ENCODE measurements around the gene ATAD5.

ATAD5 gene

DNA sequence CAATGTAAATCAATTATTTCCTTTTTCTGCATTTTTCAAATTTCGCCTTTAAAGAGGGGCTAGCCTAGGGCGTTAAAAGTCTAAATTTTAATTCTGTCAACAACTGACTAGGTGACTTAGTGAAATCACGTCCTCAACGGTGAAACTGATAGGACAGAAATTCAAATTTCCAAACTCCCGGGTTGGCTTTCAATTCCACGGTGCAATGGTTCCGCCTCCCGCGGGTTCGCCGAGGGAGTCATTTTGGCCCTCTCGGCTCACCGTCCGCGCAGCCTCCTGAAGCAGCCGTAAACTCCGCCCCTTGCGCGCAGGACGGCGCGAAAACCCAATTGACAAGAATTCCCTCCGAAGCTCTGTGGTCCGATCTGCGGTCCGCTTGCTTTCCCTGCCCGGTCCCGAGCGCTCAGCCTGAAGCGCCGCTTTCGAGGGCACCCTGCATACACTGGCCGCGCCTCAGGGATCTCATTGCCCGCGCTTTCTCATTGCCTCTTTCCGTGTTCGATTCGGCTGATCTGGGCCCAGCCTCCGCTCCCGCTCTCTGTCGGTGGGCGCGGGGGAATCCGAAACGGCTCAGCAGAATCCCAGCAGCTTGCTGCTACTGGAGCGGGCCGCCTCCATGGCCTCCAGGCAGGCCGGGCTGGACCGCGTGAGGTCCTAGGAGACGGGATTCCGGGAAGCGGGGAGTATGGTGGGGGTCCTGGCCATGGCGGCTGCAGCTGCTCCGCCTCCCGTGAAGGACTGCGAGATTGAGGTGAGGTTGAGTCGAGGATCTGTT lies at the start of gene ATAD5:
ATAD5 (plus strand) TSS at position 304 of the 775 bp plus-strand sequence; CDS start at position 686, 382 bp downstream.
- Histone ChIP-seq H3K4me1 (ENCODE audit: control insufficient read depth, low read depth, low read length) (peaks cover 12% of the 10 kb centered on the region), H3K9ac (ENCODE audit: low read length) (peak within 1 kb of the TSS; percentile 96), H3K9me3 (ENCODE audit: control insufficient read depth, low read depth, low read length) (no peaks in the 10 kb centered on the region), H3K36me3 (ENCODE audit: control insufficient read depth, low read depth, low read length) (peaks cover 16% of the 10 kb centered on the region), H3K27me3 (ENCODE audit: control insufficient read depth, insufficient read depth, low read length) (no peaks in the 10 kb centered on the region), H3K4me3 (ENCODE audit: low read length) (peak within 1 kb of the TSS; percentile 98), H3K27ac (ENCODE audit: low read length) (peak within 1 kb of the TSS; percentile 70)

DNA sequence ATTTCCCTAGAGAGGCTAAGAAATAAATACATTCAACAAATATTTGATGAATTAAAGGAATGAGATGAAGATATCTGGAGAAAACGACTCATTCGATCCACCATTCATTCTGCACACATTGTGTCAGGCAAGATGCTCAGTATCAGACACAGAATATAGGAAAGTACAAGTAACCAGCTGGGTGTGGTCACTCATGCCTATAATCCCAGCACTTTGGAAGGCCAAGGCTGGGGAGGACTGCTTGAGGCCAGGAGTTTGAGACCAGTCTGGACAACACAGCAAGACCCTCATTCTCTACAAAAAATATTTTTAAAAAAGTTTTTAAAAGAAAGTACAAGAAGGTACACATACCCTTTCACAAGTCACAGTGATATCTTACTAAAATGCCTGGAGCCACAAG lies 49.6 kb upstream of the ATAD5 start:
- Histone ChIP-seq H3K9me3 (ENCODE audit: control insufficient read depth, low read depth, low read length) (no peaks in the 10 kb centered on the region), H3K4me1 (ENCODE audit: control insufficient read depth, low read depth, low read length) (no peaks in the 10 kb centered on the region), H3K27me3 (ENCODE audit: control insufficient read depth, insufficient read depth, low read length) (no peaks in the 10 kb centered on the region), H3K4me3 (ENCODE audit: low read length) (no peak overlapping the region), H3K27ac (ENCODE audit: low read length) (no peak overlapping the region), H3K36me3 (ENCODE audit: control insufficient read depth, low read depth, low read length) (peaks cover 31% of the 10 kb centered on the region), H3K9ac (ENCODE audit: low read length) (no peak overlapping the region)

GRCh38 chr17:30788918-30789317 lies 42.8 kb upstream of the ATAD5 start:
- peaks cover 40% of the 10 kb centered on the region for H3K36me3 ChIP-seq (ENCODE audit: control insufficient read depth, low read depth, low read length)
- no peaks in the 10 kb centered on the region for H3K9me3 ChIP-seq (ENCODE audit: control insufficient read depth, low read depth, low read length)
- H3K9ac ChIP-seq (ENCODE audit: low read length) = no peak overlapping the region
- H3K4me1 ChIP-seq (ENCODE audit: control insufficient read depth, low read depth, low read length) = no peaks in the 10 kb centered on the region
- no peak overlapping the region for H3K4me3 ChIP-seq (ENCODE audit: low read length)
- H3K27me3 ChIP-seq (ENCODE audit: control insufficient read depth, insufficient read depth, low read length) = no peaks in the 10 kb centered on the region
- H3K27ac ChIP-seq (ENCODE audit: low read length) = no peak overlapping the region

- Histone ChIP-seq H3K27ac (ENCODE audit: low read length) (no peak overlapping the region), H3K4me3 (ENCODE audit: low read length) (no peak overlapping the region), H3K4me1 (ENCODE audit: control insufficient read depth, low read depth, low read length) (no peaks in the 10 kb centered on the region), H3K27me3 (ENCODE audit: control insufficient read depth, insufficient read depth, low read length) (no peaks in the 10 kb centered on the region), H3K9ac (ENCODE audit: low read length) (no peak overlapping the region), H3K36me3 (ENCODE audit: control insufficient read depth, low read depth, low read length) (peaks cover 35% of the 10 kb centered on the region), H3K9me3 (ENCODE audit: control insufficient read depth, low read depth, low read length) (no peaks in the 10 kb centered on the region)
Observed at GRCh38 chr17:30790279-30790678, 41.5 kb upstream of the ATAD5 start.

GRCh38 chr17:30793282-30793977 lies 38.3 kb upstream of the ATAD5 start:
- Histone ChIP-seq H3K27me3 (ENCODE audit: control insufficient read depth, insufficient read depth, low read length) (no peaks in the 10 kb centered on the region), H3K9ac (ENCODE audit: low read length) (no peak overlapping the region), H3K36me3 (ENCODE audit: control insufficient read depth, low read depth, low read length) (peaks cover 33% of the 10 kb centered on the region), H3K4me1 (ENCODE audit: control insufficient read depth, low read depth, low read length) (no peaks in the 10 kb centered on the region), H3K9me3 (ENCODE audit: control insufficient read depth, low read depth, low read length) (no peaks in the 10 kb centered on the region), H3K27ac (ENCODE audit: low read length) (no peak overlapping the region), H3K4me3 (ENCODE audit: low read length) (no peak overlapping the region)

DNA sequence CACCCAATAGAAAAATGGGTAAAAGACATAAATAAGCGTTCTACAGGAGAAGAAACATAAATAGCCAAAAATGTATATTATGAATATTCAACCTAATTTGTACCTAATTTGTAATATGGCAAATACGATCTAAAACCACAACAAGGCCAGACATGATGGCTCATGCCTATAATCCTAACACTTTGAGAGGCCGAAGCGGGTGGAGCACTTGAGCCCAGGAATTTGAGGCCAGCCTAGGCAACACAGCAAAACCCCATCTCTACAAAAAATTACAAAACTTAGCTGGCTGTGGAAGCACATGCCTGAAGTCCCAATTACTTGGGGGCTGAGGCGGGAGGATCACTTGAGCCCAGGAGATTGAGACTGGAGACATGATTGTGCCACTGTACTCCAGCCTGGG lies 37.4 kb upstream of the ATAD5 start:
- no peaks in the 10 kb centered on the region for H3K27me3 ChIP-seq (ENCODE audit: control insufficient read depth, insufficient read depth, low read length)
- no peaks in the 10 kb centered on the region for H3K9me3 ChIP-seq (ENCODE audit: control insufficient read depth, low read depth, low read length)
- H3K36me3 ChIP-seq (ENCODE audit: control insufficient read depth, low read depth, low read length) = peaks cover 33% of the 10 kb centered on the region
- H3K4me1 ChIP-seq (ENCODE audit: control insufficient read depth, low read depth, low read length) = no peaks in the 10 kb centered on the region
- H3K9ac ChIP-seq (ENCODE audit: low read length) = no peak overlapping the region
- no peak overlapping the region for H3K27ac ChIP-seq (ENCODE audit: low read length)
- no peak overlapping the region for H3K4me3 ChIP-seq (ENCODE audit: low read length)

DNA sequence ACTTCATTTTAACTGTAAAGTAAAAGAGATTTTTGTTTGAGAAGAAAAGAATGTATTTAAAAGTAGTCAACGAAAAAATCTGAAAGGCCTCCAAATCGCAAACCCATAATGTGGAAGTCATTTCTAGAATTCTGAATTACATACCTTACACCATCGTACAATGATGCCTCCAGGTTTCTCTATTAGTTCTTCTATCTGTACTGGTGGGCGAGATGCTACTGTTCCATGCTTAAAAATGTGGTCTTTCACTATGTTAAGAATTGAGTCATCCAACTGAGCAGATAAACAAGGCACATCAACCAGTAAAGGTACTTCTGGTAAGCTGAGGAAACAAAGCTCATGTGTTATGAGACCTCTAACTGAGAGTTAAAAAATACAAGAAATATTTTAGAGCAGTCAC lies 35.8 kb upstream of the ATAD5 start:
- H3K9ac ChIP-seq (ENCODE audit: low read length) = no peak overlapping the region
- no peaks in the 10 kb centered on the region for H3K4me1 ChIP-seq (ENCODE audit: control insufficient read depth, low read depth, low read length)
- no peaks in the 10 kb centered on the region for H3K9me3 ChIP-seq (ENCODE audit: control insufficient read depth, low read depth, low read length)
- H3K36me3 ChIP-seq (ENCODE audit: control insufficient read depth, low read depth, low read length) = peaks cover 33% of the 10 kb centered on the region
- no peaks in the 10 kb centered on the region for H3K27me3 ChIP-seq (ENCODE audit: control insufficient read depth, insufficient read depth, low read length)
- no peak overlapping the region for H3K4me3 ChIP-seq (ENCODE audit: low read length)
- no peak overlapping the region for H3K27ac ChIP-seq (ENCODE audit: low read length)

- peaks cover 29% of the 10 kb centered on the region for H3K36me3 ChIP-seq (ENCODE audit: control insufficient read depth, low read depth, low read length)
- H3K9ac ChIP-seq (ENCODE audit: low read length) = no peak overlapping the region
- H3K4me1 ChIP-seq (ENCODE audit: control insufficient read depth, low read depth, low read length) = no peaks in the 10 kb centered on the region
- no peaks in the 10 kb centered on the region for H3K9me3 ChIP-seq (ENCODE audit: control insufficient read depth, low read depth, low read length)
- H3K27ac ChIP-seq (ENCODE audit: low read length) = no peak overlapping the region
- no peaks in the 10 kb centered on the region for H3K27me3 ChIP-seq (ENCODE audit: control insufficient read depth, insufficient read depth, low read length)
- H3K4me3 ChIP-seq (ENCODE audit: low read length) = no peak overlapping the region
Observed at GRCh38 chr17:30801671-30802070, 30.1 kb upstream of the ATAD5 start.

DNA sequence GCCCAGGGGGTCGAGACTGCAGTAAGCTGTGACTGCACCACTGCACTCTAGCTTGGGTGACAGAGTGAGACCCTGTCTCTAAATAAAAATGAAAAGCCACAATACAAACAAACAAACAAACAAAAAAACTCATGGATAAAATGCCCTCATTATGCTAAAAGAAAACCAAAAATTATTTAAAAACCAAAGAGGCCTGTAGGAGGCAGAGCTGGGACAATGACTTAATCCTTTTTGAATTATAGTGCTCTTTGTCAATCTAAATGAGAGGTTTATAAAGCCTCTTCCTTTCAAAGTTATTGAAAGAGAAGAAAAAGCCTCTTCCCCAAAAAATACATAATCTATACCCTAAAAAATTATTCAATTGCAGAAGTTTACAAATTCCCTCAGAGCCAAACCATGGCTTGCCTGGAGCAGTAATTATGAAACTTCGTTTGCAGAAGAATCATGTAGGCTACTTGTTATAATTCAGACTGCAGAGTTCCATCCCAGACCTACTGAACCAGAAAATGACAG lies 25.8 kb upstream of the ATAD5 start:
- Histone ChIP-seq H3K27me3 (ENCODE audit: control insufficient read depth, insufficient read depth, low read length) (no peaks in the 10 kb centered on the region), H3K36me3 (ENCODE audit: control insufficient read depth, low read depth, low read length) (peaks cover 20% of the 10 kb centered on the region), H3K9ac (ENCODE audit: low read length) (no peak overlapping the region), H3K9me3 (ENCODE audit: control insufficient read depth, low read depth, low read length) (no peaks in the 10 kb centered on the region), H3K4me1 (ENCODE audit: control insufficient read depth, low read depth, low read length) (no peaks in the 10 kb centered on the region), H3K4me3 (ENCODE audit: low read length) (no peak overlapping the region), H3K27ac (ENCODE audit: low read length) (no peak overlapping the region)

GRCh38 chr17:30807896-30808295 lies 23.9 kb upstream of the ATAD5 start:
- Histone ChIP-seq H3K4me3 (ENCODE audit: low read length) (no peak overlapping the region), H3K36me3 (ENCODE audit: control insufficient read depth, low read depth, low read length) (peaks cover 14% of the 10 kb centered on the region), H3K9me3 (ENCODE audit: control insufficient read depth, low read depth, low read length) (no peaks in the 10 kb centered on the region), H3K27me3 (ENCODE audit: control insufficient read depth, insufficient read depth, low read length) (no peaks in the 10 kb centered on the region), H3K4me1 (ENCODE audit: control insufficient read depth, low read depth, low read length) (no peaks in the 10 kb centered on the region), H3K9ac (ENCODE audit: low read length) (no peak overlapping the region), H3K27ac (ENCODE audit: low read length) (no peak overlapping the region)

DNA sequence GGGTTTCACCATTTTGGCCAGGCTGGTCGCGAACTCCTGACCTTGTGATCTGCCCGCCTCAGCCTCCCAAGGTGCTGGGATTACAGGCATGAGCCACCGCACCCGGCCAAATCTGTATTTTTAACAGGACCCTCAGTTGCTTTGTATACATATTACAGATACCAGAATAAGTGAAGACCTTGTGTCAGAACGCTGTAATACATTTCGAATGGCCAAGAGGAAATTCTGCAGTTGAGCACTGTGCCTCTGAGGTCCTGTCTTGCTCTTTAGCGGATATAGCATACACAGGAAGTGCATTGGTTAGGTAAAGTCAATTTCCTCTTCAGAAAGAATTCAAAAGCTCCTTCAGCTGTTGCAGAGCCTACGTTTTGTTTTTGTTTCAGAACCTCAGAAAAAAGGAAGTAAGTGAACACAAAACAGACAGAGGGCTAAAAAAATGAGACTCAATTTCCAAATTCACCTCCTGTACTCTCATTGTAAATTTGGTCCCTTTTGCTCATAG lies 22.9 kb upstream of the ATAD5 start:
- Histone ChIP-seq H3K36me3 (ENCODE audit: control insufficient read depth, low read depth, low read length) (peaks cover 6% of the 10 kb centered on the region), H3K9me3 (ENCODE audit: control insufficient read depth, low read depth, low read length) (no peaks in the 10 kb centered on the region), H3K27me3 (ENCODE audit: control insufficient read depth, insufficient read depth, low read length) (no peaks in the 10 kb centered on the region), H3K4me3 (ENCODE audit: low read length) (no peak overlapping the region), H3K9ac (ENCODE audit: low read length) (no peak overlapping the region), H3K27ac (ENCODE audit: low read length) (no peak overlapping the region), H3K4me1 (ENCODE audit: control insufficient read depth, low read depth, low read length) (no peaks in the 10 kb centered on the region)

Measured in iPS-18a (cell line).